ENCODE data around the gene DICER1.

Gene DICER1

GRCh38 chr14:95077345-95077744 is 80.0 kb downstream of the DICER1 start:
- DNase-seq (ENCODE audit: low spot score): no peak

GRCh38 chr14:95075789-95076188 is 81.5 kb downstream of the DICER1 start:
- DNase-seq (ENCODE audit: low spot score): no peak

DNA sequence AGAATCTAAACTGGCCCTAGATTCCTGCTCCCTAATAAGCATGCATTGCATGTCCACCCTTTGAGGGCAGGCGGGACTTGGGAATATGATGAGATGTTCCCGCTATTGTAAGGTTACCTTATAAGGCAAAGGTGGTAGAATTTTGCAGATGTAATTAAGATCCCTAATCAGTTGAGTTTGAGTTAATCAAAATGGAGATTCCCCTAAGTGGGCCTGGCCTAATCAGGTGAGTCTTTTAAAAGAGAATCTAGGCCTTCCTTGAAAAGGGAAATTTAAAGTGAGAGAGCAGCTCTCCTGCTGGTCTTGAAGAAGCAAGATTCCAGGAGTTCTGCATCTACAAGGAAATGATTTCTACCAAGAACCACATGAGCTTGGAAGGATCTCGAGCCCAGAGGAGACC is 83.4 kb downstream of the DICER1 start:
- DNase-seq (ENCODE audit: low spot score): no peak

GRCh38 chr14:95072310-95072905 is 84.9 kb downstream of the DICER1 start:
- DNase-seq (ENCODE audit: low spot score): no peak

GRCh38 chr14:95071649-95072280 is 85.6 kb downstream of the DICER1 start:
- no peak for DNase-seq (ENCODE audit: low spot score)

DNA sequence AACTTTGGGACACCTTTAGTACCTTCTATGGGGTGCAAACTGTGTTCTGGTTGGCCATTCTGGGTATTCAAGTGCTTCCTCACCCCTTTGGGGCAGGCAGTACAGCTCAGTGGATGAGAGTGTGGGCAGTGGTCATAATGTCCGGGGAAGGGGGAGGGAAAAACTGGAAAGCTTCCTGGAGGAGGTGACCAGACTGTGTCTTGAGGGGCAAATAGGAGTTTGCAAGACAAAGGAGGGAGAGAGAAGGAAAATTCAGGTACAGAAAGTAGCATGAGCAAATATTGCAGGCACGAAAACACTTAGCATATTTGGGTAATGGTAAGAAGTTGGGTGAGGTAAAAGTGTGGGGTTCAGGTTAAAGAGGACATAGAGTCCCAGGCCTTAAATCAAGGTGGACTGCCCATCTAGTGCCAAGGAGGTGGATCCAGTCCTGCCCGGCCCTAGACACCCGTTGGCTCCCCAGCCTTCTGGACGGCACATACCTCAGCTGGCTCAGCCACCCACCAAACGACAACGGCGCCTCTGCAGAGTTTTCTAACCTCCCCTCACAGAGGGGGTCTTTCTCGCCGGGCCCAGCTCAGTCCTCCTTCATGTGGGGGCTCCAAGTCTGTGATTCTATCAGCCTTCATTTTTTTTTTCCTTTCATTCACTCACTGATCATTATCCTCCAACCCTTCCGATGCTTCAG is 86.4 kb downstream of the DICER1 start:
- no peak for DNase-seq (ENCODE audit: low spot score)

DNA sequence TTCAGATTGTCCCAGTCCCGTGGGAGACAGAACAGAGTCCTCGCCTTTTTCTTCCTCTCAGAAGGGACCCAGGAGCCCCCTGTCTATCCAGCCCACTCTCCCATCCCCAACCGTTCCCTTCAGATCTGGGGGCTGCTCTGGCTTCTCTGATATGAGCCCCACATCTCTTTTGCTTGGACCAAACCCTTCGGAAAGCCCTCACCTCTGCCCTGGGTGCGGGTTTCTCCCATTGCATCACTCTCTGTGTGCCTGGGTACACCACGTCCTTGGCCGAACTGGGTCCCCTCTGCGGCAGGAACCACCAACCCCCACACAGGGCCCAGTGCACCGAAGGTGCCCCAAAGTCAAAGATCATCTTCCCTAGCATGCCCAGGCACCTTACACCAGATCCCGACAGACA is 87.8 kb downstream of the DICER1 start:
- DNase-seq (ENCODE audit: low spot score): no peak

DNA sequence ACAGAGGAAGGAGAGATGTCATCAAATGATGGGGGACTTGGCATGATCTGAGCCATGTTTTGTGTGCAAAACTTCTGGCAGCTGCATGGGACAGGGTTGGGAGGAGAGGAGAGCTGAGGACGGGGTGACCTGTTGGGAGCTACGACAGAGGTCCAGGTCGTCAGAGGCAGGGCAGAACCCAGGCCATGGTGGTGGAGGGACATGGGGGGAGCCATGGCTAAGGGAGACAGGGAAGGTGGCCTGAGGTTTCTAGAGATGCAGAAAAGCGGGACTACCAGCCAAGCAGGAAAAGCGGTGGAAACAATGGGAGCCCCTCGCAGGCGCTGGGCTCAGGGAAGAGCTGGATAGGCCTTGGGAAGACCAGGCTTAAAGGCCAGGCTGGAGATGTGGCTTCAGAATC is 88.3 kb downstream of the DICER1 start:
- no peak for DNase-seq (ENCODE audit: low spot score)

DNA sequence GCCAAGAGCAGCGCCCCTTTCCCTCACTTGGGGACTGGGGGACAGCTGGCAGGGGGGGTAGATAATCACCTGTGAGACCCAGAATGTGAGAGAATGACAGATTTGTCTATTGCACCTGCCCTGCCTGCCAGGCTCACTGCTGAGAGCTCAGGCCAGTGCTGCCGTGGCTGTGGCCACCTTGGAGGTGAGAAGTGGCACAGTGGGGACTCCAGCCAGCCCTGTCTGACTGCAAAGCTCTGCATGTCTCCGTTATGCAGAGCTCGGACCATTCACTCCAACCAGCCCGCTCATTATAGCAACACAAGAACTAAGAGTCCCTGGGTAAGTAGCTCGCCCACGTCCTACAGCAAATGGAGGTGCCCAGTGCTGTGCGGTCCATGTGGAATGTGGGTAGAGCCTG is 88.8 kb downstream of the DICER1 start:
- no peak for DNase-seq (ENCODE audit: low spot score)

DNA sequence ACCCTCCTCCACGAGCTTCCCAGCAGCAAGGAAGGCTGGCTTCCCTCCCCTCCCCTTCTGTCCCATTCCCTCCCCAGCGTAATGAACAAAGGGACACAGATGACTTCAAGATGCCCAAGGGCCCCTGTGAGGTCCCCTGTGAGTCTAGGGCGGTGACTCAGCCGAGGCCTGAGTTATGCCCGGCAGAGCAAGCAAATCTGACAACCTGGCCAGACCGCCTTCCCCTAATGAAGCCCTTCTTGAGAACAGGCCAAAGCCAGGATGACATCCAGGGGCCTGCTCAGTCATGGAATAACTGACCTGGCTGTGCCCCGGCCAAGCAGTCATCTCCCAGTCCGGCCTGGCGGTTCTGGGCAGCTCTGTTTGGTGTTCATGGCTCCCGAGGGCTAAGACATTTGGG is 89.2 kb downstream of the DICER1 start:
- no peak for DNase-seq (ENCODE audit: low spot score)

DNA sequence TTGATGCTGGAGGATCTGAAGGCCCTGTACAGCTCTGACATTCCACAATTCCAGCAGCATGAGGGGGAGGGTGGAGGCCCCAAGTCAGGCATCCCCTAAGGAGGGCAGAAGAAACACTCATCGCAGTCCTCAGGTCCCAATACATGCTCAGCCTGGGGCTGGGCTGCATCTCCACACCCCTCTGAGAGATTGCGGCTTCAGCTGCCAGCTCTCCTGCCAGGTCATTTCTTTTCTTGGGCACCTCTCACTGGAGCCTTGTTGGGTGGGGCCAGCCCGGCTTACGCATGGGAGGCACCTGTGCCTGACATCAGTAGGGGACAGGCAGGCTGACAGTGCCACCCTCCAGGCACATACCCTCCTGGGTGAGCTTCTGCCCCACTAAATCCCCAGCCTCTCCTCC is 89.8 kb downstream of the DICER1 start:
- DNase-seq (ENCODE audit: low spot score): no peak

GRCh38 chr14:95066427-95066986 is 90.8 kb downstream of the DICER1 start:
- no peak for DNase-seq (ENCODE audit: low spot score)

- no peak for DNase-seq (ENCODE audit: low spot score)
Observed at GRCh38 chr14:95065411-95065810, 91.9 kb downstream of the DICER1 start.

DNA sequence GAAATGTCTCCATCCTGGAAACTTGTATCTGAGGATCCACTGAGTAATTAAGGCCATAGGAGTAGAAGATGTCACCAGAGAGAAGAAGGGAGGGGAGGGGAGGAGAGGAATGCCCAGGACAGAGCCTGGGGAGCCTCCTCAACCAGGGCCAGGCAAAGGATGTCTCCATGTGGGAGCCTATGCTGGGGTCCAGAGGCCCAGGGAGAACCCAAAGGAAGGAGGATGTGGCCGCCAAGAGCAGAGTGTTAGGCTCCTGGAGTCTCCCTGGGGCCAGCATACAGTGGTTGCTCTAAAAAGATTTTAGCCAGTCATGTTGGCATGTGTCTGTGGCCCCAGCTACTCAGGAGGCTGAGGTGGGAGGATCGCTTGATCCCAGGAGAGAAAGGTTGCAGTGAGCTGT is 92.6 kb downstream of the DICER1 start:
- no peak for DNase-seq (ENCODE audit: low spot score)

DNA sequence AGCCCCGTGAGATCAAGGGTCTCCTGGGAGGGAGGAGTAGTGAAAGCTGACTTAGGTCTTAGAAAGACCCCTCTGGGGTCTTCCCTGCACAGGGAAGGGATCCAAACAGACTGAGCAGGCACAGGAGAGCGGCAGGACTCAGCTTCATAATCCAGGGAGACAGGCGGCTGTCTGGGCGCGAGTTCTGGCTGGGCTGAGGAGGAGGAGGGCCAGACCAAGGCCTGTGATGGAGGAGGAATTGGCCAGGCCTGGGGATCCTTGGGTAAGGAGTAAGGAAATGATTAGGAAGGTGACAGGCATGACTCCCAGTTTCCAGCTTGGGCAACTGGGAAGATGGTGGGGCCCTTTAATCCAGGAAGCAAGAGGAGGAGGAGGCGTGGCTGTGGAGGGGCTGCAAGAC is 93.1 kb downstream of the DICER1 start:
- DNase-seq (ENCODE audit: low spot score): no peak

DNA sequence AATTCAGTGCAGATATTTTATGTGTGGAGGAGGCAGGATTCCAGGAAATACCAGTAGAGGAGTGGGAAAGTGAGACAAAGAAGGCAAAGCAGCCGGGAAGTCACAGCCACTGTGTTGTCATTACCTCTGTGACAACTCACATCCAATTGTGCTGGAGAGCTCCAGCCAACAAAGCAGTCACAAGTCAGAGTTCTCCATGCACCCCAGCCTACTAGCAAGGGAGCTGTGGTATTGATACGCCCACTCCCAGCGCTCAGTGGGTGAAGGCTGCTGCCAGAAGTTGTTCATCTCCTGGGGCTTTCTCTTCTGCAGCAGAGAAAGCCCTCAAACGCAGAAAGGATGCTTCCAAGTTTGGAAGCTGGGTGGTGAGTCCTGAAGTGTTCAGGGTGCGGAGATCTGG is 93.9 kb downstream of the DICER1 start:
- DNase-seq (ENCODE audit: low spot score): no peak

- no peak for DNase-seq (ENCODE audit: low spot score)
Observed at GRCh38 chr14:95062946-95063345, 94.4 kb downstream of the DICER1 start.

DNA sequence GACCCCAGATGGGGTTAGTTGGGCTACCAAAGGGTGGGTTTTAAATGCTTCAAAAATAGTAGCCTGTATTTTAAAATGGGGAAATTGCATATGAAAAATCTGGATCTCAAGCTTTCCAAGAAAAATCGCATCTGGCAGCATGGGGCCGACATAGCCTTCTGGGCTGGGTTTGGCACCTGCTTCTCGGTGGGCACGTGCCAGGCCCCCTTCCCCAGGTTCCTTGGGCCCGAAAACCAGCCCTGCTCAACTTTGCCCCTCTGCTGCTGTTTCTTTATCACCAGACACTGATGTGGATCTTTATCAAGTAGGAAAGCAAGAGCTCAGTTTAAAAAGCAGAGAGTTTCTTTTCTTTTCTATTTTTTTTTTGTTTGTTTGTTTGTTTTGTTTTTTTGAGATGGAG is 95.1 kb downstream of the DICER1 start:
- DNase-seq (ENCODE audit: low spot score): no peak

DNA sequence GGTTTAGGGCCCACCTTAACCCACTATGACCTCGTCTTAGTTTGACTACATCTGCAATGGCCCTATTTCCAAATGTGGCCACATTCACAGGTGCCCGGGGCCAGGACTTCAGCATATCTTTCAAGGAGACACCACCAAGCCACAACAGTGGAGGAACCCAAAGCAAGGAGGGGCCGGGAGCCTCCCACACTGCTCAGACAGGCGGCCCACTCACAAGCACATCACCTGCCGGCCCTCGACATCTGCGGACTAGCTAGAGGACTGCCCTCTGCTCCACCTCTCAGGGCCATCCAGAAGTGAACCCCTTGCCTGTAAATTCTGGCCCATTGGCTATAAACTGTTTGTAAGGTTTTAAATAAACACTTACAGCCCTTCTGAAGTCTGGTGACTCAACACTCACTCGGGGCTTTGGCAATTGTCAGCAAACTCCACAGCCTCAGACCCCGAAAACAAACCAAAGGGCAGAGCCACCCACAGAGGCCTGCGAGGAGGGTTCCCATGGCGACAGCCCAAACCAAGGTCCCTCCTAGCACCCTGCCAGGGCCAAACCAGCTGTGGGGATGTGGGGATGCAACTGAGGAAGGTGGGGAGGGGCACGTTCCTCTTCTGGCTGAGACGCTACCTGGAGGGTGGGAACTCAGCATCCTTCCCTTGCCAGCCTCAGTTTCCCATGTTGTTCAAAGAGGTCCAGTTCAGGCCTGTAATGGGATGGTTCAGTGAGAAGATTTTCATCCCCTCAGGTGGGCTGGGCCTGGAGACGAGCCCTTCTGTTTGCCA is 95.8 kb downstream of the DICER1 start:
- DNase-seq (ENCODE audit: low spot score): no peak

DNA sequence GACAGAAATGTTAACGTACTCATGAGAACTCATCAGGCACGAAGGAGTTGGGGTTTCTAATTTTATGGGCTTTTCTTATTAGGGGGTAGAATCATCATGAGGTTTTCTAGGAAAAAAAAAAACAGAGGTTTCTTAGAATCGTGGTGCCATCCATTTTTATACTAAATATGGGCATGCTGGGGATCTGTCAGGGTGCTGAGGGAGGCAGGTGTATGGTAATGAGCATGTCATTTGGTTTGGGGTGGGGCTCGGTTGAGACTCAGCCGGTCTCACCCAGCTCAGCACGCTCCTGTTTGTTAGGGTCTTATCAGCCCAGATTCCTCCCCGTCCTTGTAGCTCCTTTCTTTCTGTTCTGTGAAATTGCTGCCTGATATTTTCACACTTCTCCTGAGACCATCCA is 98.2 kb downstream of the DICER1 start:
- no peak for DNase-seq (ENCODE audit: low spot score)

- no peak for DNase-seq (ENCODE audit: low spot score)
Observed at GRCh38 chr14:95058491-95058890, 98.8 kb downstream of the DICER1 start.

GRCh38 chr14:95057851-95058250 is 99.5 kb downstream of the DICER1 start:
- no peak for DNase-seq (ENCODE audit: low spot score)

GRCh38 chr14:95057147-95057546 is 100.2 kb downstream of the DICER1 start:
- no peak for DNase-seq (ENCODE audit: low spot score)
